GM10266 (cell line): Measurements from ENCODE around the gene LMO7.

ENCODE experiments used
- DNase-seq: peaks from one replicate; pipeline ENCODE4 v3.0.0; 2012; ENCODE audit errors: extremely low spot score
- CTCF ChIP-seq: IDR thresholded peaks from 2 replicates; pipeline ENCODE4 v1.5.1; 2012; ENCODE audit warnings: mild to moderate bottlenecking, low read depth; ENCODE audit not compliant: control insufficient read depth, insufficient read depth; ENCODE audit errors: missing control alignments

The LMO7 gene

GRCh38 chr13:75861786-75862185, 225.7 kb downstream of the LMO7 start:
- DNase-seq: no peak
- TF ChIP-seq CTCF: no peak

GRCh38 chr13:75864718-75865117, 228.6 kb downstream of the LMO7 start:
- DNase-seq: no peak
- no peak for TF ChIP-seq CTCF

- no peak for TF ChIP-seq CTCF
- DNase-seq: no peak
Observed at GRCh38 chr13:75867379-75868117, 231.4 kb downstream of the LMO7 start.

GRCh38 chr13:75869981-75870380, 233.9 kb downstream of the LMO7 start:
- DNase-seq: no peak
- TF ChIP-seq CTCF: peak; percentile 14

GRCh38 chr13:75870397-75870903, 234.3 kb downstream of the LMO7 start:
- peak; percentile 36 for DNase-seq
- TF ChIP-seq CTCF: peak; percentile 62

- no peak for DNase-seq
- no peak for TF ChIP-seq CTCF
Observed at GRCh38 chr13:75871059-75871458, 234.9 kb downstream of the LMO7 start.

GRCh38 chr13:75872980-75873379, 236.8 kb downstream of the LMO7 start:
- DNase-seq: no peak
- no peak for TF ChIP-seq CTCF
